ENCODE measurements around the gene REG3A. TPM values are rescaled to one million over a fixed set of nuclear protein-coding genes. Genes with fewer than 3 reads are reported as not detected.

The REG3A gene
- polyA plus RNA-seq, 3 donors, result not detected

- no peak overlapping the region for H2AFZ ChIP-seq (ENCODE audit: insufficient read depth, low read depth, low read length, poor library complexity, severe bottlenecking)
- no peak overlapping the region for H3K27ac ChIP-seq (ENCODE audit: low read depth in 1 of 2, low read length in 2 of 2)
- H3K79me2 ChIP-seq (ENCODE audit: insufficient read depth, low read length), result no peaks in the 10 kb centered on the region
- H3K4me1 Mint-ChIP-seq, result no peaks in the 10 kb centered on the region
- H3K27ac Mint-ChIP-seq, result no peak overlapping the region
- TF ChIP-seq CTCF (IDR thresholded peaks at IDR 0.05), result no peak
- H3K36me3 ChIP-seq (replicated peaks in 1 of 2; ENCODE audit: control insufficient read depth in 1 of 2, insufficient read depth in 2 of 2, low read length in 2 of 2), result no peaks in the 10 kb centered on the region
- no peak overlapping the region for H3K4me2 ChIP-seq (replicated peaks; ENCODE audit: extremely low read depth, low read length, poor library complexity, severe bottlenecking)
- intact Hi-C loops (cut with micrococcal nuclease), result no loop called here
- WGBS (ENCODE audit: insufficient coverage), result no CpG with 5 or more reads among the region's 1 CpG
- no peaks in the 10 kb centered on the region for H3K27me3 ChIP-seq (ENCODE audit: control insufficient read depth in 2 of 2, insufficient read depth in 2 of 2, low read length in 2 of 2)
- H3K4me1 ChIP-seq (ENCODE audit: control insufficient read depth in 1 of 2, insufficient read depth in 2 of 2, low read length in 2 of 2), result no peaks in the 10 kb centered on the region
- H3K4me3 ChIP-seq (replicated peaks in 1 of 3; ENCODE audit: low read depth in 2 of 3, low read length in 3 of 3), result no peak overlapping the region
- DNase-seq, result no peak
- no peak overlapping the region for H3K9ac ChIP-seq (ENCODE audit: insufficient read depth, low read length, poor library complexity, severe bottlenecking)
- H3K27me3 Mint-ChIP-seq (ENCODE audit: low read depth in 3 of 3), result no peaks in the 10 kb centered on the region
- peaks cover 0 to 10% of the 10 kb centered on the region in 2 donors for H3K9me3 ChIP-seq (replicated peaks in 1 of 2; ENCODE audit: control insufficient read depth in 1 of 2, insufficient read depth in 1 of 2, low read length in 2 of 2)
- peaks cover 2 to 23% (median 8%) of the 10 kb centered on the region in 7 donors for H3K9me3 Mint-ChIP-seq
- H3K36me3 Mint-ChIP-seq, result no peaks in the 10 kb centered on the region
- no peaks in the 10 kb centered on the region for H4K20me1 ChIP-seq (ENCODE audit: insufficient read depth, low read length)
- no peak overlapping the region for H3K4me3 Mint-ChIP-seq
Measured at GRCh38 chr2:79162801-79163200, 3.2 kb upstream of the REG3A start.

GRCh38 chr2:79162132-79162531 is 2.6 kb upstream of the REG3A start:
- no peak overlapping the region for H3K27ac ChIP-seq (ENCODE audit: low read depth in 1 of 2, low read length in 2 of 2)
- TF ChIP-seq CTCF (IDR thresholded peaks at IDR 0.05), result no peak
- H3K4me3 ChIP-seq (replicated peaks in 1 of 3; ENCODE audit: low read depth in 2 of 3, low read length in 3 of 3), result no peak overlapping the region
- no peaks in the 10 kb centered on the region for H4K20me1 ChIP-seq (ENCODE audit: insufficient read depth, low read length)
- intact Hi-C loops (cut with micrococcal nuclease), result no loop called here
- no peaks in the 10 kb centered on the region for H3K4me1 ChIP-seq (ENCODE audit: control insufficient read depth in 1 of 2, insufficient read depth in 2 of 2, low read length in 2 of 2)
- Mint-ChIP-seq H3K27ac (no peak overlapping the region), H3K36me3 (no peaks in the 10 kb centered on the region), H3K4me3 (no peak overlapping the region), H3K4me1 (no peaks in the 10 kb centered on the region), H3K9me3 (peaks cover 2 to 20% (median 8%) of the 10 kb centered on the region in 7 donors), H3K27me3 (ENCODE audit: low read depth in 3 of 3) (no peaks in the 10 kb centered on the region)
- H3K9ac ChIP-seq (ENCODE audit: insufficient read depth, low read length, poor library complexity, severe bottlenecking), result no peak overlapping the region
- no CpG with 5 or more reads among the region's 2 CpGs for WGBS (ENCODE audit: insufficient coverage)
- H3K4me2 ChIP-seq (replicated peaks; ENCODE audit: extremely low read depth, low read length, poor library complexity, severe bottlenecking), result no peak overlapping the region
- no peaks in the 10 kb centered on the region for H3K79me2 ChIP-seq (ENCODE audit: insufficient read depth, low read length)
- DNase-seq, result no peak
- H3K9me3 ChIP-seq (replicated peaks in 1 of 2; ENCODE audit: control insufficient read depth in 1 of 2, insufficient read depth in 1 of 2, low read length in 2 of 2), result peaks cover 0 to 10% of the 10 kb centered on the region in 2 donors
- no peaks in the 10 kb centered on the region for H3K27me3 ChIP-seq (ENCODE audit: control insufficient read depth in 2 of 2, insufficient read depth in 2 of 2, low read length in 2 of 2)
- H3K36me3 ChIP-seq (replicated peaks in 1 of 2; ENCODE audit: control insufficient read depth in 1 of 2, insufficient read depth in 2 of 2, low read length in 2 of 2), result no peaks in the 10 kb centered on the region
- no peak overlapping the region for H2AFZ ChIP-seq (ENCODE audit: insufficient read depth, low read depth, low read length, poor library complexity, severe bottlenecking)

All from CD14-positive monocyte (primary cell).